Breast epithelium (tissue), 3 donors: ENCODE results near the gene PSEN2.

Source experiments
- POLR2AphosphoS5 ChIP-seq, 3 donors: sonication (generic); formaldehyde crosslinking; IDR thresholded peaks; one replicate each; pipeline ENCODE4 v1.6.1; 2017; ENCODE audit warnings: antibody characterized with exemption in 3 of 3
- TF ChIP-seq, protein P1 (sequence below), 3 donors: fragments of 450-650 bp; IDR thresholded peaks; one replicate each; pipeline ENCODE4 v1.5.1; 2016 to 2017; ENCODE audit warnings: antibody characterized with exemption in 3 of 3, mild to moderate bottlenecking in 3 of 3, moderate library complexity in 3 of 3

DNA sequence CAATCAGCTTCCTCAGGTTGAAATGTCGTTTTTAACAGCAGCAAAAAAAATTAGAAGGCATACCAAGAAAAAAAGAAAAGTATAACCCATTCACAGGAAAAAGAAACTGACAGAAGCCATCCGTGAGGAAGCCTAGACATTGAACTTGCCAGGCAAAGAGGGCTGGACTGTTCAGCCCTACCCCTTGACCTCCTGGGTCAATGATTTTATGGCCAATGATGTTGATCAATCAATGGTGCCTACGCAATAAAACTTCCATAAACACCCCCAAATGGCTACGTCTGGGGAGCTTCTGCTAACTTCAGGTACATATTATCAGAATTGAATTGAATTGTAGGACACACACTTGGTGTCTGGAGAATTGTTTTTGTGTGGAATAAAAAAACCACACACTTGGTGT, 4.8 kb upstream of the PSEN2 start:
- TF ChIP-seq, protein P1, sequence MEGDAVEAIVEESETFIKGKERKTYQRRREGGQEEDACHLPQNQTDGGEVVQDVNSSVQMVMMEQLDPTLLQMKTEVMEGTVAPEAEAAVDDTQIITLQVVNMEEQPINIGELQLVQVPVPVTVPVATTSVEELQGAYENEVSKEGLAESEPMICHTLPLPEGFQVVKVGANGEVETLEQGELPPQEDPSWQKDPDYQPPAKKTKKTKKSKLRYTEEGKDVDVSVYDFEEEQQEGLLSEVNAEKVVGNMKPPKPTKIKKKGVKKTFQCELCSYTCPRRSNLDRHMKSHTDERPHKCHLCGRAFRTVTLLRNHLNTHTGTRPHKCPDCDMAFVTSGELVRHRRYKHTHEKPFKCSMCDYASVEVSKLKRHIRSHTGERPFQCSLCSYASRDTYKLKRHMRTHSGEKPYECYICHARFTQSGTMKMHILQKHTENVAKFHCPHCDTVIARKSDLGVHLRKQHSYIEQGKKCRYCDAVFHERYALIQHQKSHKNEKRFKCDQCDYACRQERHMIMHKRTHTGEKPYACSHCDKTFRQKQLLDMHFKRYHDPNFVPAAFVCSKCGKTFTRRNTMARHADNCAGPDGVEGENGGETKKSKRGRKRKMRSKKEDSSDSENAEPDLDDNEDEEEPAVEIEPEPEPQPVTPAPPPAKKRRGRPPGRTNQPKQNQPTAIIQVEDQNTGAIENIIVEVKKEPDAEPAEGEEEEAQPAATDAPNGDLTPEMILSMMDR (IDR thresholded peaks at IDR 0.05): no peak
- no peak for TF ChIP-seq POLR2AphosphoS5 (IDR thresholded peaks at IDR 0.05)
